HL-60 (cell line): ENCODE data around the gene RASAL2.

ENCODE experiments used
- DNase-seq, 2 experiments: peaks; one replicate each; pipeline ENCODE4 v3.0.0-alpha.2; 2010 to 2020; ENCODE audit warnings: low read depth in 1 of 2, low spot score in 1 of 2
- H3K27ac ChIP-seq: fragments of 250-450 bp; sonication (Bioruptor Pico); replicated peaks from 2 replicates; pipeline ENCODE4 v1.5.1; 2020; ENCODE audit warnings: mild to moderate bottlenecking, moderate library complexity
- H3K27me3 ChIP-seq: fragments of 250-450 bp; sonication (Bioruptor Pico); 2 replicates; pipeline ENCODE4 v1.5.1; 2021; ENCODE audit warnings: mild to moderate bottlenecking, moderate library complexity; ENCODE audit not compliant: insufficient read depth, poor library complexity, severe bottlenecking
- H3K4me3 ChIP-seq: replicated peaks from 2 replicates; pipeline ENCODE4 v1.5.1; 2011; ENCODE audit warnings: mild to moderate bottlenecking, control low read depth, low read length; ENCODE audit not compliant: insufficient read depth
- GABPA ChIP-seq: IDR thresholded peaks from 2 replicates; pipeline ENCODE4 v1.6.1; 2012; ENCODE audit warnings: low read depth
- POLR2AphosphoS5 ChIP-seq: IDR thresholded peaks from 2 replicates; pipeline ENCODE4 v1.6.1; 2012; ENCODE audit warnings: low read depth
- SPI1 ChIP-seq: IDR thresholded peaks from 2 replicates; pipeline ENCODE4 v1.6.1; 2012; ENCODE audit warnings: low read depth, mild to moderate bottlenecking, borderline replicate concordance
- TF ChIP-seq, protein P1 (sequence below): IDR thresholded peaks from 2 replicates; pipeline ENCODE4 v1.6.1; 2012; ENCODE audit warnings: low read depth; ENCODE audit not compliant: insufficient replicate concordance
- TF ChIP-seq, protein P2 (sequence below): IDR thresholded peaks from one replicate; pipeline ENCODE4 v1.5.1; 2011; ENCODE audit warnings: low read length, control low read depth, inconsistent platforms; ENCODE audit not compliant: insufficient read depth

The RASAL2 gene

GRCh38 chr1:178461104-178461503 lies 367.2 kb downstream of the RASAL2 start:
- no peak overlapping the region for H3K27ac ChIP-seq
- TF ChIP-seq, protein P1, sequence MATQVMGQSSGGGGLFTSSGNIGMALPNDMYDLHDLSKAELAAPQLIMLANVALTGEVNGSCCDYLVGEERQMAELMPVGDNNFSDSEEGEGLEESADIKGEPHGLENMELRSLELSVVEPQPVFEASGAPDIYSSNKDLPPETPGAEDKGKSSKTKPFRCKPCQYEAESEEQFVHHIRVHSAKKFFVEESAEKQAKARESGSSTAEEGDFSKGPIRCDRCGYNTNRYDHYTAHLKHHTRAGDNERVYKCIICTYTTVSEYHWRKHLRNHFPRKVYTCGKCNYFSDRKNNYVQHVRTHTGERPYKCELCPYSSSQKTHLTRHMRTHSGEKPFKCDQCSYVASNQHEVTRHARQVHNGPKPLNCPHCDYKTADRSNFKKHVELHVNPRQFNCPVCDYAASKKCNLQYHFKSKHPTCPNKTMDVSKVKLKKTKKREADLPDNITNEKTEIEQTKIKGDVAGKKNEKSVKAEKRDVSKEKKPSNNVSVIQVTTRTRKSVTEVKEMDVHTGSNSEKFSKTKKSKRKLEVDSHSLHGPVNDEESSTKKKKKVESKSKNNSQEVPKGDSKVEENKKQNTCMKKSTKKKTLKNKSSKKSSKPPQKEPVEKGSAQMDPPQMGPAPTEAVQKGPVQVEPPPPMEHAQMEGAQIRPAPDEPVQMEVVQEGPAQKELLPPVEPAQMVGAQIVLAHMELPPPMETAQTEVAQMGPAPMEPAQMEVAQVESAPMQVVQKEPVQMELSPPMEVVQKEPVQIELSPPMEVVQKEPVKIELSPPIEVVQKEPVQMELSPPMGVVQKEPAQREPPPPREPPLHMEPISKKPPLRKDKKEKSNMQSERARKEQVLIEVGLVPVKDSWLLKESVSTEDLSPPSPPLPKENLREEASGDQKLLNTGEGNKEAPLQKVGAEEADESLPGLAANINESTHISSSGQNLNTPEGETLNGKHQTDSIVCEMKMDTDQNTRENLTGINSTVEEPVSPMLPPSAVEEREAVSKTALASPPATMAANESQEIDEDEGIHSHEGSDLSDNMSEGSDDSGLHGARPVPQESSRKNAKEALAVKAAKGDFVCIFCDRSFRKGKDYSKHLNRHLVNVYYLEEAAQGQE, result no peak
- TF ChIP-seq GABPA (no peak), SPI1 (no peak), POLR2AphosphoS5 (no peak)
- TF ChIP-seq, protein P2, sequence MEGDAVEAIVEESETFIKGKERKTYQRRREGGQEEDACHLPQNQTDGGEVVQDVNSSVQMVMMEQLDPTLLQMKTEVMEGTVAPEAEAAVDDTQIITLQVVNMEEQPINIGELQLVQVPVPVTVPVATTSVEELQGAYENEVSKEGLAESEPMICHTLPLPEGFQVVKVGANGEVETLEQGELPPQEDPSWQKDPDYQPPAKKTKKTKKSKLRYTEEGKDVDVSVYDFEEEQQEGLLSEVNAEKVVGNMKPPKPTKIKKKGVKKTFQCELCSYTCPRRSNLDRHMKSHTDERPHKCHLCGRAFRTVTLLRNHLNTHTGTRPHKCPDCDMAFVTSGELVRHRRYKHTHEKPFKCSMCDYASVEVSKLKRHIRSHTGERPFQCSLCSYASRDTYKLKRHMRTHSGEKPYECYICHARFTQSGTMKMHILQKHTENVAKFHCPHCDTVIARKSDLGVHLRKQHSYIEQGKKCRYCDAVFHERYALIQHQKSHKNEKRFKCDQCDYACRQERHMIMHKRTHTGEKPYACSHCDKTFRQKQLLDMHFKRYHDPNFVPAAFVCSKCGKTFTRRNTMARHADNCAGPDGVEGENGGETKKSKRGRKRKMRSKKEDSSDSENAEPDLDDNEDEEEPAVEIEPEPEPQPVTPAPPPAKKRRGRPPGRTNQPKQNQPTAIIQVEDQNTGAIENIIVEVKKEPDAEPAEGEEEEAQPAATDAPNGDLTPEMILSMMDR, result no peak
- no peak for DNase-seq
- H3K27me3 ChIP-seq, result no peaks in the 10 kb centered on the region
- H3K4me3 ChIP-seq, result no peak overlapping the region

GRCh38 chr1:178461701-178462100 lies 367.8 kb downstream of the RASAL2 start:
- TF ChIP-seq SPI1 (no peak), GABPA (no peak), POLR2AphosphoS5 (no peak)
- TF ChIP-seq, protein P2, result no peak
- TF ChIP-seq, protein P1, result no peak
- H3K27ac ChIP-seq, result no peak overlapping the region
- no peaks in the 10 kb centered on the region for H3K27me3 ChIP-seq
- H3K4me3 ChIP-seq, result no peak overlapping the region
- DNase-seq, result no peak

DNA sequence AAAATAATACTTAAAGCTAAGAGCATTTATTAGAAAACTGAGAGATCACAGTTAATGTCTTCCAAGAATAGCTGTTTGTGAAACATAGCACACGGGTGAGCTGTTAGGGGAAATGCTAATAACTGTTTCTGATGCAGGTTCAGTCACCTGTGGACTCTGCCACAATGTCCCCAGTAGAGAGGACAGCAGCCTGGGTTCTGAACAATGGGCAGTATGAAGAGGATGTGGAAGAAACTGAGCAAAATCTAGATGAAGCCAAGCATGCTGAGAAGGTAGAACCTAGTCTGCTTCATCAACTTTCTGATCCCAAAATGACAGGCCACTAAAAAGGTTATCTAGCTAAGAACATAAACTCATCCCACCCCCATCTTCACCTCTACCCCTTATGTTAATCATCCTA lies 370.2 kb downstream of the RASAL2 start:
- TF ChIP-seq GABPA, result no peak
- TF ChIP-seq, protein P2, result no peak
- TF ChIP-seq, protein P1, result no peak
- no peak for TF ChIP-seq SPI1
- TF ChIP-seq POLR2AphosphoS5, result no peak
- DNase-seq, result no peak
- Histone ChIP-seq H3K27ac (no peak overlapping the region), H3K27me3 (no peaks in the 10 kb centered on the region), H3K4me3 (no peak overlapping the region)
